Measurements from ENCODE around the gene BANK1.

BANK1 gene

GRCh38 chr4:101785486-101785885 lies 5.0 kb upstream of the BANK1 start:
- ChIA-PET CTCF (no interaction called here), POLR2A (no interaction called here)
- H3K4me3 ChIP-seq (ENCODE audit: low read depth, low read length), result no peak overlapping the region
- no peak for DNase-seq (ENCODE audit: low read depth, low spot score)
- TF ChIP-seq CTCF (IDR thresholded peaks at IDR 0.05; ENCODE audit: insufficient read depth, low read length, missing control alignments), result no peak

GRCh38 chr4:101787701-101788316 lies 2.7 kb upstream of the BANK1 start:
- POLR2A ChIA-PET, result no interaction called here
- CTCF ChIA-PET, result no interaction called here
- no peak for DNase-seq (ENCODE audit: low read depth, low spot score)

GRCh38 chr4:101791182-101791558 lies 640 bp downstream of the BANK1 start:
- peak overlapping the region; percentile 53 for H3K4me3 ChIP-seq (ENCODE audit: low read depth, low read length)
- ChIA-PET POLR2A (no interaction called here), CTCF (no interaction called here)
- DNase-seq (ENCODE audit: low read depth, low spot score), result no peak
- TF ChIP-seq CTCF (IDR thresholded peaks at IDR 0.05; ENCODE audit: insufficient read depth, low read length, missing control alignments), result no peak

More at GRCh38 chr4:101787701-101788316, 2.7 kb upstream of the BANK1 start:
- TF ChIP-seq CTCF (IDR thresholded peaks at IDR 0.05; ENCODE audit: insufficient read depth, low read length, missing control alignments), result no peak
- H3K4me3 ChIP-seq (ENCODE audit: low read depth, low read length), result no peak overlapping the region

GRCh38 chr4:101792056-101792590 lies 1.6 kb downstream of the BANK1 start:
- CTCF ChIA-PET, result no interaction called here
- no peak for DNase-seq (ENCODE audit: low read depth, low spot score)

GRCh38 chr4:101793397-101793796 lies 2.9 kb downstream of the BANK1 start:
- CTCF ChIA-PET, result no interaction called here
- POLR2A ChIA-PET, result no interaction called here
- no peak for TF ChIP-seq CTCF (IDR thresholded peaks at IDR 0.05; ENCODE audit: insufficient read depth, low read length, missing control alignments)
- no peak for DNase-seq (ENCODE audit: low read depth, low spot score)
- H3K4me3 ChIP-seq (ENCODE audit: low read depth, low read length), result no peak overlapping the region

More at GRCh38 chr4:101792056-101792590, 1.6 kb downstream of the BANK1 start:
- POLR2A ChIA-PET, result no interaction called here
- no peak for TF ChIP-seq CTCF (IDR thresholded peaks at IDR 0.05; ENCODE audit: insufficient read depth, low read length, missing control alignments)
- H3K4me3 ChIP-seq (ENCODE audit: low read depth, low read length), result no peak overlapping the region

GRCh38 chr4:101794806-101795205 lies 4.3 kb downstream of the BANK1 start:
- ChIA-PET POLR2A (no interaction called here), CTCF (no interaction called here)
- DNase-seq (ENCODE audit: low read depth, low spot score), result no peak
- TF ChIP-seq CTCF (IDR thresholded peaks at IDR 0.05; ENCODE audit: insufficient read depth, low read length, missing control alignments), result no peak
- H3K4me3 ChIP-seq (ENCODE audit: low read depth, low read length), result no peak overlapping the region
